Smooth muscle cell of the brain vasculature (primary cell): ENCODE data around the gene FGF14.
"Not testable (repeated sequence)": the region's sequence is repeated elsewhere in the genome, so short reads cannot be mapped to it uniquely, and the experiment has no call there.

Source experiments
- DNase-seq: peaks from one replicate; pipeline ENCODE4 v3.0.0-alpha.2; 2012; ENCODE audit warnings: low read depth, low spot score

FGF14 gene

GRCh38 chr13:102040812-102041211 is 361.0 kb downstream of the FGF14 start:
- DNase-seq = no peak

- no peak for DNase-seq
These were observed 362.6 kb downstream of the FGF14 start for GRCh38 chr13:102039264-102039663.

- no peak for DNase-seq
These were observed 363.1 kb downstream of the FGF14 start for GRCh38 chr13:102038787-102039186.

GRCh38 chr13:102035969-102036368 is 365.9 kb downstream of the FGF14 start:
- no peak for DNase-seq

- DNase-seq = no peak
These were observed 368.0 kb downstream of the FGF14 start for GRCh38 chr13:102033857-102034331.

- no peak for DNase-seq
These were observed 368.5 kb downstream of the FGF14 start for GRCh38 chr13:102033386-102033785.

- no peak for DNase-seq
These were observed 373.0 kb downstream of the FGF14 start for GRCh38 chr13:102028868-102029267.

GRCh38 chr13:102028206-102028605 is 373.6 kb downstream of the FGF14 start:
- no peak for DNase-seq

GRCh38 chr13:102021777-102022176 is 380.1 kb downstream of the FGF14 start:
- no peak for DNase-seq

- no peak for DNase-seq
These were observed 381.1 kb downstream of the FGF14 start for GRCh38 chr13:102020611-102021216.

- DNase-seq = no peak
These were observed 383.1 kb downstream of the FGF14 start for GRCh38 chr13:102018716-102019115.

GRCh38 chr13:102017248-102017647 is 384.6 kb downstream of the FGF14 start:
- DNase-seq = no peak

- DNase-seq = no peak
These were observed 389.3 kb downstream of the FGF14 start for GRCh38 chr13:102012299-102013293.

- not testable (repeated sequence) for DNase-seq
These were observed 390.4 kb downstream of the FGF14 start for GRCh38 chr13:102011455-102011854.

GRCh38 chr13:102003848-102004570 is 397.8 kb downstream of the FGF14 start:
- no peak for DNase-seq

- DNase-seq = no peak
These were observed 399.6 kb downstream of the FGF14 start for GRCh38 chr13:102002287-102002686.

GRCh38 chr13:102000764-102001163 is 401.1 kb downstream of the FGF14 start:
- DNase-seq = no peak

GRCh38 chr13:101998129-101998528 is 403.7 kb downstream of the FGF14 start:
- DNase-seq = no peak

- no peak for DNase-seq
These were observed 404.9 kb downstream of the FGF14 start for GRCh38 chr13:101996954-101997353.

GRCh38 chr13:101989798-101990350 is 412.0 kb downstream of the FGF14 start:
- DNase-seq = no peak

GRCh38 chr13:101988140-101988539 is 413.7 kb downstream of the FGF14 start:
- no peak for DNase-seq

GRCh38 chr13:101986316-101986715 is 415.5 kb downstream of the FGF14 start:
- DNase-seq = no peak
